Body of pancreas (tissue), 4 donors: Measurements from ENCODE around the gene MOV10L1. TPM values are rescaled to one million over a fixed set of nuclear protein-coding genes. Genes with fewer than 3 reads are reported as not detected.
"Not testable (repeated sequence)": the region's sequence is repeated elsewhere in the genome, so short reads cannot be mapped to it uniquely, and the experiment has no call there.

ENCODE experiments used
- ATAC-seq: fragments of 150-250 bp; one replicate; pipeline ENCODE4 v1.9.1; 2016
- DNase-seq, 4 donors: peaks; one replicate each; pipeline ENCODE4 v3.0.0-alpha.2; 2019
- H3K27ac ChIP-seq, 4 donors: fragments of 200-600 bp; sonication (generic); 1 replicate in 3 of 4; 2 replicates in 1 of 4; pipeline versions ENCODE4 v1.5.1 to v1.6.1; 2016 to 2019; ENCODE audit warnings: mild to moderate bottlenecking in 1 of 4, mixed read lengths in 1 of 4, moderate library complexity in 1 of 4
- H3K27me3 ChIP-seq, 2 donors: fragments of 200-600 bp; sonication (generic); one replicate each; pipeline ENCODE4 v1.6.0; 2016; ENCODE audit warnings: mild to moderate bottlenecking in 1 of 2
- H3K36me3 ChIP-seq, 2 donors: fragments of 200-600 bp; sonication (generic); replicated peaks in 1 of 2; 2 replicates each; pipeline ENCODE4 v1.5.1; 2016; ENCODE audit warnings: low read depth in 2 of 2; ENCODE audit not compliant: insufficient read depth in 1 of 2
- H3K4me1 ChIP-seq: fragments of 200-600 bp; sonication (generic); one replicate; pipeline ENCODE4 v1.6.0; 2016
- H3K4me3 ChIP-seq, 2 donors: fragments of 200-600 bp; sonication (generic); 1 replicate in 1 of 2; 2 replicates in 1 of 2; pipeline ENCODE4 v1.5.1; 2016 to 2019
- H3K9me3 ChIP-seq, 3 donors: fragments of 200-600 bp; sonication (generic); 1 replicate in 2 of 3; 2 replicates in 1 of 3; pipeline ENCODE4 v1.5.1; 2016
- CTCF ChIP-seq, 7 experiments: fragments of 450-650 bp in 4 of 7; fragments of 200-600 bp in 3 of 7; sonication (generic) in 3 of 7; IDR thresholded peaks; one replicate each; pipeline ENCODE4 v1.5.1; 2016 to 2019; ENCODE audit warnings: antibody characterized with exemption in 7 of 7
- POLR2A ChIP-seq, 3 donors: fragments of 450-650 bp; IDR thresholded peaks; one replicate each; pipeline ENCODE4 v1.6.1; 2016; ENCODE audit warnings: antibody characterized with exemption in 3 of 3, mild to moderate bottlenecking in 2 of 3
- WGBS, 2 donors: methylation state at CpG; one replicate each; pipeline ENCODE4 v1.1.5; 2017; 5-methylcytosine and 5-hydroxymethylcytosine counted together
- intact Hi-C: fragments of 100-400 bp; cut with DNase I; formaldehyde crosslinking; loops from one replicate; pipeline ENCODE4 v1.15.1; 2023
- total RNA-seq, 2 donors: library from RNA; depleted of rRNA; stranded (reverse); fragments of >200 nt; gene quantifications; one replicate each; pipeline ENCODE4 v1.1.0, GENCODE V29; 2016

The MOV10L1 gene
- total RNA-seq, 2 donors from 2014 or later, result 0.52 TPM; not detected in 1

GRCh38 chr22:50204571-50204970 is 114.8 kb downstream of the MOV10L1 start:
- Histone ChIP-seq H3K36me3 (peaks cover 0 to 3% of the 10 kb centered on the region in 2 donors), H3K9me3 (no peaks in the 10 kb centered on the region), H3K27me3 (no peaks in the 10 kb centered on the region), H3K4me1 (peaks cover 25% of the 10 kb centered on the region), H3K4me3 (no peak overlapping the region), H3K27ac (no peak overlapping the region)
- intact Hi-C loops, result no loop called here
- TF ChIP-seq POLR2A (IDR thresholded peaks at IDR 0.05) (no peak), CTCF (IDR thresholded peaks at IDR 0.05) (no peak)
- ATAC-seq, result no peak
- DNase-seq, result no peak
- WGBS, 2 donors, result 87 to 91% methylated on average over 7 of the region's 7 CpGs

GRCh38 chr22:50204998-50205397 is 115.2 kb downstream of the MOV10L1 start:
- H3K4me3 ChIP-seq, H3K9me3 ChIP-seq, H3K36me3 ChIP-seq, DNase-seq, H3K27ac ChIP-seq, ATAC-seq, H3K27me3 ChIP-seq: not testable (repeated sequence)
- 77 to 91% methylated on average over 9 of the region's 9 CpGs for WGBS, 2 donors
- intact Hi-C loops, result loop anchor here (5.0 kb wide), 1 partner anchor 53 kb away; no protein-coding TSS in a partner anchor
- H3K4me1 ChIP-seq, result peaks cover 21% of the 10 kb centered on the region

GRCh38 chr22:50205781-50206569 is 116.2 kb downstream of the MOV10L1 start:
- Histone ChIP-seq H3K4me1 (peaks cover 16% of the 10 kb centered on the region), H3K36me3 (peaks cover 0 to 4% of the 10 kb centered on the region in 2 donors), H3K9me3 (no peaks in the 10 kb centered on the region), H3K4me3 (no peak overlapping the region), H3K27ac (no peak overlapping the region), H3K27me3 (no peaks in the 10 kb centered on the region)
- TF ChIP-seq CTCF (IDR thresholded peaks at IDR 0.05) (no peak), POLR2A (IDR thresholded peaks at IDR 0.05) (no peak)
- ATAC-seq, result no peak
- intact Hi-C loops, result loop anchor here (5.0 kb wide), 1 partner anchor 54 kb away; no protein-coding TSS in a partner anchor
- 91 to 99% methylated on average over 28 to 45 of the region's 45 CpGs for WGBS, 2 donors
- peak in 1 of 4 donors; percentile 13 for DNase-seq

GRCh38 chr22:50206599-50206998 is 116.8 kb downstream of the MOV10L1 start:
- Histone ChIP-seq H3K9me3 (no peaks in the 10 kb centered on the region), H3K36me3 (peaks cover 0 to 7% of the 10 kb centered on the region in 2 donors), H3K4me1 (peaks cover 14% of the 10 kb centered on the region), H3K4me3 (no peak overlapping the region), H3K27ac (no peak overlapping the region), H3K27me3 (no peaks in the 10 kb centered on the region)
- no peak for TF ChIP-seq POLR2A (IDR thresholded peaks at IDR 0.05)
- TF ChIP-seq CTCF (IDR thresholded peaks at IDR 0.05), result peak in 1 of 7 experiments; percentile 11
- intact Hi-C loops, result loop anchor here (5.0 kb wide), 1 partner anchor 54 kb away; no protein-coding TSS in a partner anchor
- ATAC-seq (no peak), DNase-seq (peak in 2 of 4 donors; percentile 19 to 27)
- WGBS, 2 donors, result 52% methylated on average over 10 of the region's 10 CpGs; no CpG with 5 or more reads in 1 of the 2 donors

GRCh38 chr22:50207383-50208140 is 117.8 kb downstream of the MOV10L1 start:
- TF ChIP-seq CTCF (IDR thresholded peaks at IDR 0.05) (no peak), POLR2A (IDR thresholded peaks at IDR 0.05) (no peak)
- no peak overlapping the region for H3K4me3 ChIP-seq
- H3K27me3 ChIP-seq, result no peaks in the 10 kb centered on the region
- H3K4me1 ChIP-seq, result peaks cover 4% of the 10 kb centered on the region
- no peaks in the 10 kb centered on the region for H3K9me3 ChIP-seq
- intact Hi-C loops, result loop anchor here (5.0 kb wide), 1 partner anchor 55 kb away; no protein-coding TSS in a partner anchor
- no peak for DNase-seq
- WGBS, 2 donors, result 66 to 80% methylated on average over 22 of the region's 23 CpGs
- ATAC-seq, result no peak
- H3K27ac ChIP-seq, result no peak overlapping the region
- peaks cover 0 to 10% of the 10 kb centered on the region in 2 donors for H3K36me3 ChIP-seq
